AG10803 (cell line): ENCODE results near the gene CAST.
A peak's percentile ranks its signal among the peaks of the same experiment; 100 is the strongest.

Experiments used
- DNase-seq: peaks from one replicate; pipeline ENCODE4 v3.0.0; 2010; ENCODE audit warnings: low read depth
- H3K4me3 ChIP-seq: 2 replicates; pipeline ENCODE4 v1.5.1; 2011; ENCODE audit warnings: mild to moderate bottlenecking, low read length, control low read depth
- CTCF ChIP-seq: conservative IDR thresholded peaks from 2 replicates; pipeline ENCODE4 v1.5.1; 2011; ENCODE audit warnings: mild to moderate bottlenecking, low read length, control low read depth, inconsistent platforms

CAST gene

GRCh38 chr5:96634881-96635280 lies 27.3 kb upstream of the CAST start:
- no peak for DNase-seq
- TF ChIP-seq CTCF, result no peak
- H3K4me3 ChIP-seq, result no peak overlapping the region

GRCh38 chr5:96636046-96636445 lies 26.1 kb upstream of the CAST start:
- no peak for DNase-seq
- TF ChIP-seq CTCF, result no peak

GRCh38 chr5:96636594-96636993 lies 25.6 kb upstream of the CAST start:
- TF ChIP-seq CTCF, result no peak
- no peak overlapping the region for H3K4me3 ChIP-seq
- DNase-seq, result no peak

More at GRCh38 chr5:96636046-96636445, 26.1 kb upstream of the CAST start:
- no peak overlapping the region for H3K4me3 ChIP-seq

- H3K4me3 ChIP-seq, result no peak overlapping the region
- TF ChIP-seq CTCF, result no peak
- DNase-seq, result no peak
Measured at GRCh38 chr5:96637196-96637595, 25.0 kb upstream of the CAST start.

- no peak overlapping the region for H3K4me3 ChIP-seq
- DNase-seq, result peak; percentile 63
- TF ChIP-seq CTCF, result no peak
Measured at GRCh38 chr5:96638561-96638960, 23.6 kb upstream of the CAST start.

- no peak overlapping the region for H3K4me3 ChIP-seq
- TF ChIP-seq CTCF, result no peak
- DNase-seq, result no peak
Measured at GRCh38 chr5:96640696-96641095, 21.5 kb upstream of the CAST start.

GRCh38 chr5:96641368-96642280 lies 20.6 kb upstream of the CAST start:
- H3K4me3 ChIP-seq, result no peak overlapping the region
- no peak for TF ChIP-seq CTCF
- DNase-seq, result no peak
